COLO668 (cell line): ENCODE data around the gene SPATA17.
"Not testable (repeated sequence)": the region's sequence is repeated elsewhere in the genome, so short reads cannot be mapped to it uniquely, and the experiment has no call there.

Experiments
- DNase-seq: peaks from one replicate; lab custom pipeline; 2025; ENCODE audit not compliant: unreplicated experiment; lab: John Stamatoyannopoulos, UW

Gene SPATA17, protein sequence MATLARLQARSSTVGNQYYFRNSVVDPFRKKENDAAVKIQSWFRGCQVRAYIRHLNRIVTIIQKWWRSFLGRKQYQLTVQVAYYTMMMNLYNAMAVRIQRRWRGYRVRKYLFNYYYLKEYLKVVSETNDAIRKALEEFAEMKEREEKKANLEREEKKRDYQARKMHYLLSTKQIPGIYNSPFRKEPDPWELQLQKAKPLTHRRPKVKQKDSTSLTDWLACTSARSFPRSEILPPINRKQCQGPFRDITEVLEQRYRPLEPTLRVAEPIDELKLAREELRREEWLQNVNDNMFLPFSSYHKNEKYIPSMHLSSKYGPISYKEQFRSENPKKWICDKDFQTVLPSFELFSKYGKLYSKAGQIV

GRCh38 chr1:217630711-217631591, at the start of gene SPATA17, which contains the start of gene GPATCH2:
Gene SPATA17 (plus strand): TSS chr1:217631344. CDS start chr1:217631379, 35 bp downstream.
Gene GPATCH2 (minus strand): TSS chr1:217631090. CDS start chr1:217630971, 119 bp downstream.
- peak; percentile 87 for DNase-seq

- DNase-seq, result not testable (repeated sequence)
These were observed 46.8 kb upstream of the SPATA17 start for GRCh38 chr1:217584286-217584811.

GRCh38 chr1:217585577-217585976, 45.6 kb upstream of the SPATA17 start:
- no peak for DNase-seq

- DNase-seq, result no peak
These were observed 44.6 kb upstream of the SPATA17 start for GRCh38 chr1:217586586-217586985.

DNA sequence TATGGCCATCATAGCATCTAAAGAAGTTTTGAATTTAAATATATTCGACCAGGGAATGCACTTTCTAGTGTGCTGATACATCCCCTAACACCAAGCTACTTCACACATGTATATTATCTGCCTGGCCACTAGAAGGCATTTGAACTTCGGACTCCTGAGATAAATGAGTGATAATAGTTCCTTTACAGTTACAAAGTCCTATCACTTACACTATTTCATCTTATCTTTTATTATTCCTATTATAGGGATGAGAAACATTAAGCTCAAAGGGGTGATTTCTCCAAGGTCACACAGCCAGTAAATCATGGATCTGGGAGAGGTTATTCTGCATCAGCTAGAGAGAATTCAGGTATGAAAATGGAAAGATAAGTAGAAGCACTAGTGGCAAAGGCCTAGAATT, 40.5 kb upstream of the SPATA17 start:
- no peak for DNase-seq

- no peak for DNase-seq
These were observed 32.0 kb upstream of the SPATA17 start for GRCh38 chr1:217599154-217599553.

DNA sequence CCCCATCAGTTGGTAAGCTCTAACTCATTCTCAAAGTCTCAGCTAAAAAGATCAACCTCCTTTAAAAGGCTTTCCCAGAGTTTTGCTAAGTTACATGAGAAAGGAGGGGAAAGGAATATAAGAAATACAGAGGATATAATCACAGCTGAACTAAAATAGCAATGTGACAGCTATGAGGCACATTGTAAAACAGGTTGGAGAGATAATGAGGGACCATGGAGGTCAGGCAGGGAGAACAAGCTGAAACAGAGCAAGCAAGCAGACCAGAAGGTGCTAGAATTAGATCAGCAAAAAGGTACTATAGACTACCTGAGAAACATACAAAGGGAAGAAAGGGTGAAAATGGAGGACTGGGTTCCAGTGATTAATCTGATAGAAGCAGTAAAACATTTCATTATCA, 28.8 kb upstream of the SPATA17 start:
- no peak for DNase-seq

DNA sequence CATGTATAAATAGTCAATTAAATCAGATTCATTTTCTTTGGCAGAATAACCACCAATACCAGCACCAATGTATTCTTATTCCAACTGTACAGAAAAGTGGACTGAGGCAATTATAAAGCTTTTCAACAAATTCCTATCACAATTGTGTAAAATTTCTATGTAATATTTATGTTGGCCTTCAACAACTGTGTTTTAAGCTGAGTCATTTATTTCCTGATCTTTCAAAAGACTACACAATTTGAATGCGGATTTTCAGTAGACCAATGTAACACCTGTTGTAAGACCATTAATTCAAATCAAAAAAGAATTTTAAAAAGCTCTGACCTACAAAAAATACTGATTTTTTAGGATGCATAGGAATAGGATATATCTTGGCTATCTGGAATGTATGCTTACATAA, 25.8 kb upstream of the SPATA17 start:
- no peak for DNase-seq

- no peak for DNase-seq
These were observed 16.9 kb upstream of the SPATA17 start for GRCh38 chr1:217614200-217614712.

GRCh38 chr1:217617126-217617525, 14.0 kb upstream of the SPATA17 start:
- DNase-seq, result no peak

DNA sequence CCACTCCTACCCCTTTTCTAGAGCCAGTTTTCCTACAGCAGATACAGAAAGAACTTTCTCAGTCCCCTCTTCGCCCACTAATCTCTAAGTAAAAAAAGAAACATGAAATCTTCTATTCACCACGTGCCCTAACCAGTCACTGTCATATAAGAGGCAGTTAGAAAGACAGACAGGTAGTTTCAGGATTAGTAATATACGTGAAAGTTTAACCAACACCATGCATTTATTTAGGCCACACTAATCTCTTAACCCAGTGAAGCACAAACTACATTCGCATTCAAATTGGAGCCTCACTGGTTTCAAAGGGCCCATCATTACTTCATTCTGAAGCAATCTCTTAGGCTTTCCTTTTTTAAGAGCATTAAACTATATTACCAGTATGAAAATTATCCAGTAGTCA, 10.3 kb upstream of the SPATA17 start:
- DNase-seq, result no peak

DNA sequence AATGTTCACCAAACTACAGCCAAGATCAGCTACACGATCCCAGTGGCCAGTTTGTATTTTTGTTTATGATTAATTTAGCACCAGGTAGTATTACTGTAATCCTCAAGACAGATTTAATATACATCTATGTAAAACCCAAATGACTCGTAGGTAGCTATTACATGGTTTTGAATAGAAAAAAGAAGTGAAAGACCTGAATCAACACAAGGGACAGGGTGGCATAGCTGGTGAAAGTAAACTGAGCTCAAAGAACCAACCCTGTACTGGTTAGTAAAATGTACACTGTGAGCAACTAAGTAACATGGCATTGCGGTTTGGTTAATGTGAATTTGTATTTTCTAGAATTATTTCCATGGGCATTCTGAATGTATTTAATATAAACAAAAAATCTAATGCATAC, 9.1 kb upstream of the SPATA17 start:
- no peak for DNase-seq

DNA sequence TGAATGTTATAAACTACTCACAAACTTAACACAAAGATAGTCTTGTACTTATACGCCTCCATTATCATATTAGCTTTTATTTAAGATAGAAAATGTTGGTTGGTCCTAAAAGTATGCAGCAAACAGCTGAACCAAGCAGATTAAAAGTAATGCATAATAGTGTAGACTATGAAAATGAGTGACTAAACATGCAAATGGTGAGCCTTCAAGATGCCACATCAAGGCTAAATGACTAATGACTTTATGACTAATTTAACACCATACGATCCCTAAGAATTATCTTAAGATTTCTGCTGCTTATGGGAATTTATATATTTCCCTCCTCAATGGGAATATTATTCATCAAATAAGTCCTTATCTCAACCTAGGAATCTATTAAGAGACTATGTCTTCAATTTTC, 4.8 kb upstream of the SPATA17 start:
- DNase-seq, result no peak

- DNase-seq, result no peak
These were observed 3.7 kb upstream of the SPATA17 start for GRCh38 chr1:217627431-217627830.

- DNase-seq, result no peak
These were observed 11.3 kb downstream of the SPATA17 start for GRCh38 chr1:217642455-217642854.

DNA sequence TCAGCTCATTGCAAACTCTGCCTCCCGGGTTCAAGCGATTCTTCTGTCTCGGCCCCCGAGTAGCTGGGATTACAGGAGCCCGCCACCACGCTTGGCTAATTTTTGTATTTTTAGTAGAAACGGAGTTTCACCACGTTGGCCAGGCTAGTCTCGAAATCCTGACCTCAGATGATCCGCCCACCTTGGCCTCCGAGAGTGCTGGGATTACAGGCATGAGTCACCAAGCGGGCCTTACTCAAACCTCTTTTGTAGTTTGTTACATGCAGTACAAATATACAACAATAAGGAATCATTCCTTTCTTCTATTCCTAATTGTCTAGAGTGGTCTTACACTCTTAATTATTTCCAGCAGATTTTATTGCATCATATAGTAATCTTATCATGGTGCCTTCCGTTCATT, 16.6 kb downstream of the SPATA17 start:
- DNase-seq, result no peak

DNA sequence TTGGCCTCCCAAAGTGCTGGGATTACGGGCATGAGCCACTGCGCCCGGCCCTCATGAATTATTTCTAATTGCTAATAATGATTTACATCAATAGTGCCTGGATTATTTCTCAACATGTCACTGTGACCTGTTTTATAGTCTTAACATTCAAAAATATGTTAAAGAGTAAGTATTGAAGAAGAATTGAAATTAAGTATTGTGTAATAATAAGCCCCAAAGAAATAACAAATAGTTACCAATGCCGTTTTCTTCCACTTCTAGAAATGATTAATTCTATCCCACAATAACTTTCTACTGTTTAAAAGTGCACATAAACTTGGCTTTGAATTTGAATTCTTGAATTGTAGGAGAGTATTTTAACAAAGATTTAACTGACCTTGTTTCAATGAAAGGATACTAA, 19.5 kb downstream of the SPATA17 start:
- DNase-seq, result no peak

GRCh38 chr1:217660353-217661062, 29.4 kb downstream of the SPATA17 start:
- no peak for DNase-seq

DNA sequence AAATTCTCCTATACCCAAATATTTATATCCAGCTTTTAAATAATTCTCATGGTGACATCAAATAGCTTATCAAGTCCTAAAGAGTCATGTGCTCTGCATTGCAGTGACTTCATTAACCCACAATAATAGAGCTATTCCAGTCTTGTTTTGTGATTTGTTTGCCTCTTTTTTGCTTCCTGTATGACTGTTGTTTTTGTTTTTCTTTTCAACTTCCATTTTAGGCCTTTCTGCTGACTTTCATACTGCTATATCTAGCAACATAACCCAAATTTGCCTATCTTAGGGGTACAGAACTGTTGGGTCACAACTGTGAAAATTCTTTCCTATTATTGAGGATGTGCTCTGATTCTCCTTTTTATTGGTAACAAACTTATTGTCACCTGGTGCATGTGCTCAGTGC, 30.3 kb downstream of the SPATA17 start:
- DNase-seq, result no peak

DNA sequence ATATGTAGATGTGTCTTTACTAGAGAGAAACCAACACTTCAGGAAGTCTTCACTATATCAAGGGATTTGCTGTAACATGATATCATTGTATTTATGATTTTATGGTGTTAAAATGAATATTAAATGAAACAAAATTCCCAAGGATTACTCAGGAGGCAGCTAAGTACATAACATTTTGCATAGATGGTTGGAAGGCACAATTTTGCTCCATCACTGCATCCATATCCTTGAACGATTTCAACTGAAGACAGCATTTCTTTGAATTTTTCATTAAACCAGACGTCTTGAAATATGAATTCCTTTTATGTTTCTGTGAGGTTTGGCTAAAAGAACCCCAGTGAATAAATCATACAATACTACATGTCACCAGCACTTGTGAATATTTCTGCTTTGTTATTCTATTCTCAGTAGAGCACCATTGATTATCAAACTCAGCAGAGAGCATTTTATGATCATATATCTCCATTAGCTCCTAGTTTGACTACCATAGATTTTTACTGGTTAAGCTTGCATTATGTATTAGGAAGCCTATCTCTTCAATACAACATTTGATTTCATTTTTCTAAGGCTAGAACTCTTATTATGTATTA, 37.3 kb downstream of the SPATA17 start:
- no peak for DNase-seq

DNA sequence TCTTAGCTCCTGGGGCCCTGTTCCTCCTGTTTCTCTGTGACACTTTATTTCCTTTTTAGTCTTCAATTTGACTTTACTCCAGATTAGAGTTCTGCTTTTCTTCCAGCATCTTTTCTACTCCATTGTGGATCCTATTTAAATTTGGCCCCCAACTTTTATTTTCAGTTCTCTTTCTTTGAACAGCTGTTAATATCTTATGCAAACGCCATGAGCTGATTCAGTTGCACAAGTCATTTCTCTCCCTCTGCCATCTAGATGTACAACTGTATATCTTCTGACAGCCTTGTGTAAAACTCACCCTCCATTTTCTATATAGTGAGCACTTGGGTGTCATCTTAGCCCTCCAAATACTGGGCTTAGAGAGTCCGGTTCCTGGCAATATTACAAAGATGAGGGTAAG, 42.2 kb downstream of the SPATA17 start:
- DNase-seq, result no peak
